GM21515 (cell line): ENCODE data around the gene PNMA1.
A peak's percentile ranks its signal among the peaks of the same experiment; 100 is the strongest.

Experiments
- ATAC-seq: cut with Tn5 transposase; IDR thresholded peaks from one replicate; pipeline ENCODE4 v1.9.1; 2021; ENCODE audit not compliant: unreplicated experiment

The PNMA1 gene

DNA sequence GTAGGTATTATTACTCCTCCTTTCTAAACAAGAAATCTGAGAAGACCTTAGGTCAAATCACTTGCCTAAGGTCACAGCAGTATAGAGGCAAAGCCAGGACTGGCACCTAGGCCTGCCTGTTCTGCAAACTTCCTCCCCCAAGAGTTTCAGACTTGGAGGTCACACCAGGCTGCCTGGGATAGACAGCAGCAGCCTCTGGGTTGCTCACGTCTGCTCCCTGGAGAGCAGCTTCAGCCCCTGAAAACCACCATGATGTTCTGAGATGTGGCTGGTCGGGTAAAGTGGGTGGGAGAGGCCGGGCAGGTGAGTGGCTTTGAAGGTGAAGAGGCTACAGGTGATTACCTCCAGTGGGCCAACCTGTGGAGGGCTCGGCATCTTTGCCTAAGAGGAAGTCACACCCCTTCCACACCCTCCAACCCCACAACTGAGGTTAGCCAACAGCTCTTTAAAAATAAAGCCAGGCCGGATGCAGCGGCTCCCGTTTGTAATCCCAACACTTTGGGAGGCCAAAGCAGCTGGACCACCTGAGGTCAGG lies 37.0 kb upstream of the PNMA1 start:
- ATAC-seq: no peak

DNA sequence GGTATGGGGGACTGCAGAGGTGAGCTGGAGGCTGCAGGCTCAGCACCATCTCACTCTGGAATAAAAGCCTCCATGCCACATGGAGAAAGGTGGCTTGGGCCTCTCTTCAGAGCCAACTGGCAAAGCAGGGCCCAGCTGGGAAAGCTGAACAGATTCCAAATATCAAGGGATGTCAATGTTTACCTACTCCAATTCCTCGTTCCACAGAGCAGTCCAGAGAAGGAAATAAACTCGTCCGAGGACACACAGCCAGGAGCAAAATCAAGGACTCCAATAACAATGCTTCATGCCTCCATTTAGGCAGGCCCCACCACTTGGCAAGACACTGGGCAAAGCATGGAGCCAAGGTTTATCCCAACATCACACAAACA lies 36.3 kb upstream of the PNMA1 start:
- no peak for ATAC-seq

DNA sequence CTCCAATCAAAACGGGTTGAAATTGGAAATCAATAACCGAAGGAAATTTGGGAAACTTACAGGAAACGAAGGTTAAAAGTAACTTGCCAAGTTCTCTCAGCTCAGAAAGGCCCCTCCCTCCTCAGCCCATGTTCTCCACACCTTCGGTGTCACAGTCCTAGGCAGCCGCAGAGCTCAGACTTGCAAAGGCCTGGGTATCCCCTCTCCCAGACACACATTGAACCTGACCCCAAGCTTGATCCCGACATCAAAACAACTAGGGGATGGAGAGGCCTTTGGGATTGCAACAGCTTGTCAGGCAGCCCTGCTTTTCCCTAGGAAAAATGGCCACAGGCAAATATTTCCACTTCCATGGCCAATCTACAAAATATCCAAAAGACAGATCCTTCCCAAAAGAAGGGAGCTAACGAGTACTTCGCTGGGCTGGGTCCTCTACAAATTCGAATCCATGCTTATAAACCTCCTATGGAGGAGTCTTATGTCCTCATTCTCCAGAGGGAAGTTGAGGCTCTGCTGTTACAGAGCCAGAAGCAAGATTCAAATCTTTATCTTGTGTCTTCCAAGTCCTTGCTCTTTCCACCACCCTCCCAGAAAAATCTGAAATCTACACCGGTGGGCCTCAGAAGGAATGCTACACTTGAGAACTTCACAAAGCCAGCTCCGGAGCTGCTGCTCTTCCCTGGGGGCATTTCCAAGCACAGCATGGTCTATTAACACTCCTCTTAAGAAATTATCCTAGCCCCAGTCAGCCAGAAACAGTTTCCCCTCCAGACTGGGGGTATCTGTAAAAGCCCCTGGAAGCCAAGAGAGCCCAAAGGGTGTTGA lies 35.7 kb upstream of the PNMA1 start:
- no peak for ATAC-seq

DNA sequence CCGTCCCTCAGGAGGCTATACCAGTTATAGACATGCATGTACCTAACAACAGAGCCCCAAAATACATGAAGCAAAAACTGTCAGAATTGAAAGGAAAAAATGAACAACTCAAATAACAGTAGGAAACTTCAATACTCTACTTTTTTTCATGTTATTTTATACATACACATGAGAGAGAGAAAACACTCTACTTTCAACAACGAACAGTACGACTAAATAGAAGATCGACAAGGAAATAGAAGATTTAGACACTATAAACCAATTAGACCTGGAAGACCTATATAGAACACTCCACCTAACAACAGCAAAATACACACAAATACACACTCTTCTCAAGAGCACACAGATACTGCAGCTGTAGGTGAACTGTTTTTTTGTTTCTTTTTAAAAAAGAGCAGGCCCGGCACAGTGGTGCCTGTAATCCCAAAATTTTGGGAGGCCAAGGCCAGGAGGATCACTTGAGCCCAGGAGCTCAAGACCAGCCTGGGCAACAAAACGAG lies 34.7 kb upstream of the PNMA1 start:
- no peak for ATAC-seq

DNA sequence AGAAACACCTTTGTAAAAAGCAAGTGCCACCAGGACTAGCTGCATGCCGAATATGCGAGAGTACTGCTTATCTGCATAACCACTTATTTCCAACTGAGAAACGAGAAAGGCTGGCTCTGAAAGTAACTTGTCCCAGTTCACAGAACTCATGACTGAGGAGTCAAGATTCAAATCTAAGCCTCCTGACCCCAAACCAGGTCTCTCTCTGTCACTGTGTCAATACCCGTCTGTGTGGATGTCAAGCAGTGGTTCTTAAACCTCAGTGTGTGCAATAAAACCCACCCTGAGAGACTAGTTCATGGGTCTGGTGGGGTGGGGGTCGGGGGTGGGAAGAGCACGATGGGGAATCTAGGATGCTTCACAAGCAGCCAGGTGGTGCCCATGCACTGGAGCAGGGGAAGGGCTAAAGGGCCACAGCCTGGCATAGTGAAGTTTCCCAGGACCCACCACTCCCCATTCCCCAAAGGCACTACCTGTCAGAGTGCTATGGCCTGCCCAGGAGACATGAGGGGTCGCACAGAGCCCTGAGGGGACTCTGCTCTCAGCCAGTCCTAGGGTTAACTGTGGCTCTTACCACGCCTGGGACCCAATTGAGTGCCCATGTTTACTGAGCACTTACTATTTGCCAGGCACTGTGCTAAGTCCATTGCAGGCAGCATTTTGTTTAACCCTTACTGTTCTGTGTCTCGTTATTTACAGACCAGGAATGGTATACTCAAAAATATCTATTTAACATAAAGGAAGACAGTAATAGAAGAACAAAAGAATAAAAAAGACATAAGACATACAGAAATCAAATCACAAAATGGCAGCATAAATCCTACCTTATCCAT lies 33.4 kb upstream of the PNMA1 start:
- no peak for ATAC-seq

DNA sequence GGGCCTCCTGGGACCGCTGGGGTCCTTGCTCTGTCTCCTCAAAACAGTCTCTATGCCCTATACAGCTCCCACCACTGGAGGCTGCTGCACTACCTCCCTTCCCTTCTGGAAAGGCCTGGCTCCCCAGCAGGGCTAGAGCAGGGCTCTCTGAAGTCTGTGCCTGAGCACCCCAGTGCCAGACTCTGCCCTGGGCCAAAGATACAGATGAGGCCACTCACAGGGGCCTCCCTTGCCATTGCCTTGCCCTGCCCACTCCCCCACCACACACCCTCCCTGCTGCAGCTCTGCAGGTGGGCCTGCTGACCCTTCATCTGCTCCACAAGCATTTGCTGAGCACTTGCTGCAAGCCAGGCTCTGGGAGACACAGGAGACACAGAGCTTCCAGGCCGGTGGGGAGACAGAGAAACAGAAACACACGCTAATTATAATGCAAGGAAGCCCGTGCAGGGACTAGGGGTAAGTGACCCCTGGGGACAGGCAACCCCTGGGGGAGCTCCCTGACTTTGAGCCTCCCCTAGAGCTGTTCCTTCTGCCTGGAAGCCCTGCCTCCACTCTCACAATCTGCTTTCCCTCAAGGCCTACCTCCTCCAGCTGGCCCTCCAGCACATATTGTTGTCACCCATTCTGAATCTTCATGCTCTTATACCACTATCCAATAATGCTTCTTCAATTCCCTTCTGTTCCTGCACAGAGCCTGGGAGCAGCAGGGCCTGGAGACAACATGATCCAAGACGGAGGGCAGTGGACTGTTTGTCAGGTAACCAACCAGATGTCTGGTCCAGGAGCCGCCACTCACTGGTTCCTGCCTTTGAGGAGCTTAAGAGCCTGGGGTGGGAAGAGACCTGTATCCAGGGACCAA lies 32.6 kb upstream of the PNMA1 start:
- ATAC-seq: no peak

DNA sequence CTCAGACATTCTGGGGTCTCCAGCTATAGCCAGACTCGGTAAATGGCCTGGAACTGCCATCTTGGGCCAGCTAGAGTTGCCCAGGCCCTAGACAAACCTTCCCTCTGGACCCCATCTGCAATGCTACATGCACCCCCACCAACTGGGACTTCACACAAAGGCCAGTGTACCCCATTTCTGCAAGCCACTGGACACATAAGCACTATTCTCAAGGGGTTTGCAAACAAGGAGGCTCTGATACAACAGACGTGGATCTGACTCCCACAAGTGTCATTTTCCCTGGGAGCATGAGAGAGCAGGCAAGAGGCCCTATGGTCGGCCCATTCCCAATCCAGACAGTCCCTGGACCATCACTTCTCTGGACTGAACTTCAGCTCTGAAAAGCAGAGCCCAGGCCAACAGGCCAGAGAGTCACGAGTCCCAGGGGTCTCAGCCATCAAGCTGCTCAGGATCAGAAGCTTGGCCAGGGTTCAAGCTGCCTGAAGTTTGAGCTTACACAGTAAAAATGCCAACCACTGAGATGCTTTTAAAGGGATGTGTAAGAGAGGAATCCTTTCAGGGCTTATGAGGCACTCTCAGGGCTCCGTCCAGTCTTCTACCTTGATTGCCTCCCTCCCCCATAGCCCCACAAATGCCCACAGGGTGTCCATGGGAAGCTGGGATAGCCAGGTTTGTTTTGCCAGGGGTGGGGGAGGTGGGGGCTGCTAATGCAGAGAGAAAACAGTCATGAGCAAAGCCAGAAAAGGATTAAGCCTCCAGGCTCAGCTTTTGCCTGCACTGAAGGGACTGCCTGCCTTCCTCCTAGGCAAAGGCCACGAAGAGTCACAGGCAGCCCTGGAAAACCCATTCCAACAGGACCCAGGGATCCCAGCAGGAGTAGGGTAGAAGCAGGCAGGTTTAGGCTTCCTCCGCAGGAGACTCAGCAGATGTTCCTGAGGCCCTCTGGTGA lies 31.7 kb upstream of the PNMA1 start:
- ATAC-seq: no peak

DNA sequence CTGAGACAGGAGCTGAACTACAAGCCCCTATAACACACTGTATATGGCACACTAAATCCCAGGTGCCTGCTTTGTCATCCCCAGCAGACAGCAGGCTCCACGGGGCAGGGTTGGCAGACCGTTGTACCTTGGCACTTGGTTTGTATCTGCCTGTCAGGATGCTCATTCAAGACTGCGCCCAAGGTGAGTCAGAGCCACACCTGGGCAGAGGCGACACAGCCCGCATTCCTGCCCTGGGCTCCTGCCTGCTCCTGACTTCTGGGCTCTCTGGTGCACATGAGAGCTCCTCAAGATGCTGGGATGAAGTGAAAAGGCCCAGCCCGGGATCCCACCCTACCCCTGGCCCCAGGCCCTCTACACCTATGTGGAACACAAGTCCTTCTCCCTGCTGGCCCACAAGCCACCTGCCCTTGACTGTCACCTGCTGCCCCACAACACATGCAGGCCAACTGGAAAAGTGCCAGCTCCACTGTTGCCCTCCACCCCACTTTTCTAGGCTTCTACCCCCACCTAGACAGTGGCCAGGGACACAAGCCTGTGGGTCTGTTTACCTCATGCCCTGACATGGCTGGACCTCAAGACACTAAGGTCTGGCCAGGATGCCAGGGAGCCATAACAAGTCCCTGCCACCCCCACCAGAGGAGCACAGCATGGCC lies 30.8 kb upstream of the PNMA1 start:
- ATAC-seq: no peak

DNA sequence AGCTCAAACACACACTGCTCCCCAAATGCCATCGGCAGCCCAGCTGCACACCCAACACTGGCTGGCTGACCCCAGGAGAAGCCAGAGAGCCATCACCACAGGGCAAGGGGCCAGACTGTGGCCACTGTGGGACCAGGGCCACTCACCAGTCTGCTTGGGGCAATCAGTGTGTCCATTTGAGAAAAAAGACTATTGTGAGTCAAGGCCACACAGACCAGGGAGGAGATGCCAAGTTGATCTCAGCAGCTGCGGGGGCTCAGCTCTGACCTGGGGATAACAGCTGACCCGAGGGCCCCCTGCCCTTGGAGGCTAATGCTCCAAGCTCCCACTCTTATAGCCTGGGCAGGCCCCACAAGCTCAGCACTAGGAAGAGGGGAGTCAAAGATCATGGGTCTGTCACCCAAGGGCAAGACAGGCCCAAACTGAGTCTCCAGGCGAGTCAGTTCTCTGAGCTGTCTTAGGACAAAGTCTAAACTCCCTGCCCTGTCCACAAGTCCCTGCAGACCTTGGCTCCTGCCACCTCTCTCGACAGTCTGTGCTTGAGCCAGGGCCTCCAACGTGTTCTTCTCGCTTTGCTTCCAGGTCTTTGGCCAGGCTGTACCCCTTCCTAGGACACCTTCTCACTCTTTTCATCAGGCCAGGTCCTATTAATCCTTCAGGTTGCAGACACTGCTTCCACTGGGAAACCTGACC lies 30.1 kb upstream of the PNMA1 start:
- ATAC-seq: no peak

DNA sequence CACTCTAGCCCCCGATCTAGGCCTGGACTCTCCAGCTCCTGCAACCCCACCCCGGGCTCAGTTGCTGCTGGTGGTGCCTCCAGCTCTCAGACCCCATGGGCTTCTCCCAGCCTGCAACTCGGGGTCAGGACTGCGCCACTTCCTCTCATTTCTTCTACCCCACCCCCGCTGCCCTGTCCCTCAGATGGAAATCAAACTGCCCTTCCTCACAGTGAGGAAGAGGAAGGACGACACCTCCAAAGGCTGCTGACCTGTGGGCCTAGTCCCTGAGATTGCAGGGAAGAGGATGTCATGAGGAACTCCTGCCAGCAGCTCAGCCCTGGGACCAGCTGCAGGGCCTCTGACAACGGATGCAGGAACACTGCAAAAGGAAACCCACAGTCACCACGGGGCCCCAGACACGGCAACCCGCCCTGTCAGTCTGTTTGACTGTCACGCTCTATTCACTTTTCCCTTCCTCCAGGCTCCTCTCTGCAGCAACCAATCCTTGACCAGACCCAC lies 29.3 kb upstream of the PNMA1 start:
- ATAC-seq: peak; percentile 41

DNA sequence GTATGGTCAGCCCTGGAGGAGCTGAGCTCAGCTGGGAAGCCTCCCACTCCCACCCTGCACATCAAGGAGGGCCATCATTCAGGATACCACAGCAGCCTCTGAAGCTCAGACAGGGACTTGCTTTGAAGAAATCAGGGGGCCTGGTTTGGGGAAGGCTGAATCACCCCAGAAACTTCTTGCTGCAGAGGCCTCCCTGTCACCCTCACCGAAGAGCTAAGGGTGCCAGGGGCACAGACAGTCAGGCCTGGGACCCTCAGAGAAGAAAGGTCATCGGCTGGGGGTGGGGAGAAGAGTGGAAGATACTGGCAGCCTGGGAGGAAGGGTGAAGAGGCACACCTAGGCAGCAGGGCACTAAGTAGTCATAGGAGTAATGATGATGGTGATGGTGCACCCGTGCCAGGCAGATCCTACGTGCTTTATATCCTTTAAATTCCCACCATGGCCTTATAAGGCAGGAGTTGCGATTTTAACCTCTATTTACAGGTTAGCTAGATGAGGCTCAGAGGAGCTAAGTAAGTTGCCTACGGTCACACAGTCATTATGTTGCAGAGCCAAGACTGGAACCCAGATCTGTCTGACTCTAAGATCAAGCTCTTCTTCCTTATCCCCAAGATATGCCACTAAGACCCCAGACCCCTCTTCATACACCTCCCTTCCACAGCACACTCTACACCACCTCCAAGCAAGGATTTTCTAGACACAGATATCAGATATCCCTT lies 28.5 kb upstream of the PNMA1 start:
- no peak for ATAC-seq

DNA sequence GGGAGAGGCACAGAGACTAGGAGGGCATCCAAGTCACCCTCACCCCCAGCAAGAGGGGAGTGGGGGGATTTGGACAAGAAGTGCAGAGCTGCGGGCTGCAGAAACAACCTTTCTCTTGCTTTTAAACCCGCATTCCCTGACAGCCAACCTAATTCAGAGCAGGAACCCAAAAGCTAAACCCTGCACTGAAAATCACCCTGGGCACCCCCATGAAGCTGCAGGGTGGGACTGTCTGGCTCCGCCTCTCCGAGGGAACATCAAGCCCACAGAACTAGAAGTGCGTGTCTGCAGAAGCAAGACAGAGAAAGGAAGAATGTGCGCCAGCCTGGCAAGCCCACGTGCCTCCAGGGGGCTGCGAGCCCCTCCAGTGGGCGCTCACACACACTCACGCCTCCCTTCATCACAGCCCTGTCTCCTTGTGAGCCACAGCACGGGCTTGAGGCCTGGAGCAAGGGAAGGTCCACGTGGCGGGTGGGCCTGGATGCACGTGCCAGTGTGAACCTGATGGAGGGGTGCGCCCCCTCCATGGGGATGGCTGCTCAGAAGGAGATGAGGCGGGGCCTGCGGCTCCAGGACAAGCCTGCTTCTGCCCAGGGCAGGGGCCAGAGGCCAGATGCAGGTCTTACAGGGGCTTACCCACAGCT lies 27.8 kb upstream of the PNMA1 start:
- no peak for ATAC-seq

DNA sequence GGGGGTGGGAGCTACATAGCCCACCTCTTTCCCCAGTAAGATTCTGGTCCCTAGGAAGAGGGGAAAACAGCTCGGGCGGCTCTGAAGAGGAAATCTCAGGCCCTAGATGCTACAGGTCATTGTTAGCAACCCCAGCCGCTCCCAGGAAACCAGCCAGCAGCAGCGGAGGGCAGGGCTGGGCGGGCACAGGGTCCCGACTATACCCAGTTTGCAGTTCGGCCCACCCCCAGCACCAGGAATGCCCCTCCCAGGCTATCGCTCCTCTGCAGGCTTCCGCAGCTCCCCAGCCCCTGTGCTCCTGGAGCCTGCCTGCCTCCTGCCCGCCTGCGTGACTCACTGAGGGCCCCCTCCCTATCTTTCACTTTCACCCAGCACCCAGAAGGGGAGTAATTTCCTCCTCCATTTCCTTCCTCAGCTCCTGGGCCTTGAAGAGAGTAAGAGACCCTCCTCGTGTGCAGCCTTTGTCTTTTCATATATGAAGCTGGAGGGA lies 27.2 kb upstream of the PNMA1 start:
- ATAC-seq: no peak

DNA sequence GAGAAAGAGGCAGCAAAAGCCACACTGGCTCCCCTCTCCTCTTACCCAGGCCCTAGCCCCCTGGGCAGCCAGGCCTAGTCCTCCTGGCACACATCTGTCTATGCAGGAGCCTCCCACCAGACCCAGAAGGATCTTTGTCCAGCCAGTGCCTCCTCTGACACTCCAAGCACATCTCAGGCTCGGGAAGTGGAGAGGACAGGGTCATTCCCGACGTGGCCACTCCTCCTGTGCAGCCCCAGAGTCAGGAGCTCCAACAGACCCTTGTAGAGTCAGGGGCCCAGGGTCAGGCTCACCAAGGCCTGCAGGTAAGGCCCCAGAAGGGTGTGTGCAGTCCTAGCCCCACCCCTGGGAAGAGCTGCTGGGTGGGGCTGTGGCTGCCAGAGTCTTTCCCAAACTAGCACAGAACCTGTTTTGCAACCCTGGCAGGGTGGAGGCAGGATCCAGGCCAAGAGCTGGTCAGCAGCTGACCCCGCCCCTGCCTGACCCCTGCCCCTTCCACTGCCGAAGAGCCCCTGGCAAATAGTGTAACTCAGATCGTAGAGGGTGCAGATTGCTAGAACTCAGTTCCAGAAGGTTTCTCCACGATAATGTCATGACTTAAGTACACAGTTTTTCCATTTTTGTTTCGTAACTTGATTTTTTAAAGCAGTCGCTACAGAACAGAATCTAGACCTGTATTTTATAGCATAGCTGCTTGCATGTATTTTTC lies 26.6 kb upstream of the PNMA1 start:
- ATAC-seq: no peak

DNA sequence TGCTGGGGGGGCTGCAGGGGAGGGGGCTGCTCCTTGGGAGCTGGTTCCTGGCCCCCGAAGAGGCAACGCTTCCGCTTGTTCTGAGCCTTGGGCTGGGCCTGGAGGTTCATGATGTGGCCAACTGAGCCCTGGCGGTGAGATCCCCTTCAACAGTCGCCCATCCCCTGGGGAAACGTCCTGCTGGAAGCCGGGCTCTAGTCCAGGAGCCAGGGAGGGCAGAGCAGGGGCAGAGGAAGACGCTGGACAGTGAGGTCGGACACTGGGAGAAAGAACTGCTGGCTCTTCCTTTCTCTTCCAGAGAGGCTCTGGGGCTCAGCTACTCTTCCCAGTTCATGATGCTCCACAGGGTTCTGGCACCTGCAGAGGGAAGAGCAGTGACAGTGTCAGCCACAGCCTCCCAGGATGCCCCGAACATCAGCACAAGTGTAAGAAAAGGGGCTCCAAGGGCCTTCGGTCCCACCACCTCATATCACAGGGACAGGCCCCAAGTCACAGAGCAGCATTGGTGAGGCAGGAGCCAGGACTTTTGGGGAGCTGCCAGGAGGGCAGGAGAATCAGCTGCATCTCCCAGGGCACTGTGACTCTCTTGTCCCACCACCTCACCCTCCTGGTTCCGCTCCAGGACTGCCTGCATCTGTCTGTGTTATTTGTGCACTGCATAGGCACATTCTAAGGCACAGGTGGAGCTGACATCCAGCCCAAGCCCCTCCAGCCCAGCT lies 25.9 kb upstream of the PNMA1 start:
- ATAC-seq: no peak
